NCI-H82 treated with DMSO at 0.1 percent for 48 hours (cell line): ENCODE data around the gene DAG1.

Experiments used
- DNase-seq: peaks from one replicate; lab custom pipeline; 2025; ENCODE audit not compliant: unreplicated experiment; lab: John Stamatoyannopoulos, UW

Gene DAG1

GRCh38 chr3:49512781-49513355 lies 42.8 kb downstream of the DAG1 start:
- no peak for DNase-seq

GRCh38 chr3:49513494-49514124 lies 43.5 kb downstream of the DAG1 start:
- DNase-seq, result no peak

- DNase-seq, result no peak
These were observed 47.9 kb downstream of the DAG1 start for GRCh38 chr3:49518016-49518415.

GRCh38 chr3:49518441-49518840 lies 48.4 kb downstream of the DAG1 start:
- no peak for DNase-seq

GRCh38 chr3:49519296-49519695 lies 49.2 kb downstream of the DAG1 start:
- DNase-seq, result no peak

GRCh38 chr3:49519916-49520385 lies 49.9 kb downstream of the DAG1 start:
- DNase-seq, result no peak

- no peak for DNase-seq
These were observed 54.0 kb downstream of the DAG1 start for GRCh38 chr3:49523756-49524747.

GRCh38 chr3:49529567-49529966 lies 59.5 kb downstream of the DAG1 start:
- no peak for DNase-seq

- no peak for DNase-seq
These were observed 60.2 kb downstream of the DAG1 start for GRCh38 chr3:49530231-49530630.

GRCh38 chr3:49530701-49531100 lies 60.6 kb downstream of the DAG1 start:
- no peak for DNase-seq

GRCh38 chr3:49531218-49531617 lies 61.2 kb downstream of the DAG1 start:
- DNase-seq, result no peak

- DNase-seq, result no peak
These were observed 61.6 kb downstream of the DAG1 start for GRCh38 chr3:49531715-49532114.

- DNase-seq, result no peak
These were observed 63.0 kb downstream of the DAG1 start for GRCh38 chr3:49533031-49533430.

GRCh38 chr3:49533786-49534519 lies 63.9 kb downstream of the DAG1 start:
- no peak for DNase-seq

- no peak for DNase-seq
These were observed 64.7 kb downstream of the DAG1 start for GRCh38 chr3:49534581-49535441.

- no peak for DNase-seq
These were observed 66.2 kb downstream of the DAG1 start for GRCh38 chr3:49535971-49536874.

- no peak for DNase-seq
These were observed 66.9 kb downstream of the DAG1 start for GRCh38 chr3:49536875-49537533.
